Common myeloid progenitor, CD34-positive (primary cell): ENCODE results near the gene AKAP13.
A peak's percentile ranks its signal among the peaks of the same experiment; 100 is the strongest.

ENCODE experiments used
- CTCF ChIA-PET: fragments of 350-600 bp; sonication (Branson Sonifier 250); formaldehyde crosslinking; loops from one replicate; lab custom pipeline; 2021; ENCODE audit warnings: antibody characterized with exemption; lab: Charles Lee
- POLR2A ChIA-PET: fragments of 350-600 bp; sonication (Branson Sonifier 250); formaldehyde crosslinking; loops from one replicate; lab custom pipeline; 2021; ENCODE audit warnings: antibody characterized with exemption; lab: Charles Lee
- DNase-seq, 3 donors: peaks; one replicate each; pipeline versions ENCODE4 v3.0.0 to v3.0.0-alpha.2; 2013
- H3K27ac ChIP-seq, 2 experiments: 1 replicate in 1 of 2; 2 replicates in 1 of 2; pipeline ENCODE4 v1.7.0; 2013; ENCODE audit warnings: inconsistent platforms in 2 of 2, low read length in 2 of 2, mild to moderate bottlenecking in 2 of 2, low read depth in 1 of 2, moderate library complexity in 1 of 2; ENCODE audit not compliant: severe bottlenecking in 2 of 2, insufficient read depth in 1 of 2, poor library complexity in 1 of 2
- H3K27me3 ChIP-seq, 5 experiments: replicated peaks in 2 of 5; 1 replicate in 3 of 5; 2 replicates in 2 of 5; pipeline versions ENCODE4 v1.6.1 to v1.7.0; 2013; ENCODE audit warnings: low read length in 4 of 5, mild to moderate bottlenecking in 2 of 5, moderate library complexity in 2 of 5, inconsistent platforms in 1 of 5; ENCODE audit not compliant: insufficient read depth in 5 of 5, control insufficient read depth in 4 of 5
- H3K36me3 ChIP-seq, 4 experiments: 1 replicate in 2 of 4; 2 replicates in 2 of 4; pipeline versions ENCODE4 v1.6.1 to v1.7.0; 2013; ENCODE audit warnings: low read length in 3 of 4, control low read depth in 1 of 4, mild to moderate bottlenecking in 1 of 4; ENCODE audit not compliant: control insufficient read depth in 4 of 4, insufficient read depth in 4 of 4
- H3K4me1 ChIP-seq, 4 experiments: 1 replicate in 3 of 4; 2 replicates in 1 of 4; pipeline versions ENCODE4 v1.6.1 to v1.7.1; 2013; ENCODE audit warnings: low read length in 3 of 4, mild to moderate bottlenecking in 3 of 4, control low read depth in 1 of 4, inconsistent platforms in 1 of 4, moderate library complexity in 1 of 4; ENCODE audit not compliant: control insufficient read depth in 4 of 4, insufficient read depth in 4 of 4; ENCODE audit errors: control extremely low read depth in 1 of 4
- H3K4me3 ChIP-seq, 7 experiments: 1 replicate in 4 of 7; 2 replicates in 3 of 7; pipeline versions ENCODE4 v1.5.1 to v1.7.0; 2013; ENCODE audit warnings: mild to moderate bottlenecking in 7 of 7, low read length in 6 of 7, moderate library complexity in 6 of 7, inconsistent platforms in 2 of 7, low read depth in 2 of 7, control low read depth in 1 of 7; ENCODE audit not compliant: insufficient read depth in 4 of 7, control insufficient read depth in 1 of 7; ENCODE audit errors: extremely low read depth in 1 of 7
- H3K9me3 ChIP-seq, 5 experiments: 1 replicate in 4 of 5; 2 replicates in 1 of 5; pipeline versions ENCODE4 v1.6.1 to v1.7.1; 2013; ENCODE audit warnings: low read length in 4 of 5, mild to moderate bottlenecking in 2 of 5, inconsistent platforms in 1 of 5, low read depth in 1 of 5, moderate library complexity in 1 of 5; ENCODE audit not compliant: control insufficient read depth in 4 of 5, insufficient read depth in 2 of 5; ENCODE audit errors: control extremely low read depth in 1 of 5
- WGBS: methylation state at CpG from one replicate; pipeline ENCODE4 v1.1.5; 2013; ENCODE audit not compliant: insufficient coverage; 5-methylcytosine and 5-hydroxymethylcytosine counted together

The AKAP13 gene

GRCh38 chr15:85443046-85443445, 62.6 kb downstream of the AKAP13 start:
- H3K27me3 ChIP-seq: no peaks in the 10 kb centered on the region
- POLR2A ChIA-PET: no interaction called here
- CTCF ChIA-PET: interaction anchor here (1.2 kb wide), 1 partner anchor 146 kb away, joined by 4 read pairs; no protein-coding TSS in a partner anchor
- H3K4me1 ChIP-seq: peaks cover 2 to 14% (median 7%) of the 10 kb centered on the region in 4 experiments
- no peaks in the 10 kb centered on the region for H3K9me3 ChIP-seq
- DNase-seq: peak in 2 of 3 donors; percentile 18 to 27
- peak overlapping the region in 1 of 2 experiments; percentile 18 for H3K27ac ChIP-seq
- H3K4me3 ChIP-seq: no peak overlapping the region
- H3K36me3 ChIP-seq: no peaks in the 10 kb centered on the region

- H3K4me1 ChIP-seq: peaks cover 2 to 14% (median 7%) of the 10 kb centered on the region in 4 experiments
- ChIA-PET POLR2A (no interaction called here), CTCF (interaction anchor here (1.2 to 1.4 kb wide), 2 partner anchors 12 to 147 kb away, joined by 3 to 4 read pairs; no protein-coding TSS in a partner anchor)
- H3K9me3 ChIP-seq: peaks cover 0 to 3% (median 0%) of the 10 kb centered on the region in 5 experiments
- no peaks in the 10 kb centered on the region for H3K27me3 ChIP-seq
- H3K27ac ChIP-seq: peak overlapping the region in 1 of 2 experiments; percentile 18
- WGBS: no CpG with 5 or more reads among the region's 4 CpGs
- H3K36me3 ChIP-seq: no peaks in the 10 kb centered on the region
- no peak overlapping the region for H3K4me3 ChIP-seq
- peak; percentile 27 to 81 (median 72) for DNase-seq
Measured at GRCh38 chr15:85443593-85444087, 63.2 kb downstream of the AKAP13 start.

GRCh38 chr15:85444122-85444745, 63.8 kb downstream of the AKAP13 start:
- Histone ChIP-seq H3K27me3 (no peaks in the 10 kb centered on the region), H3K27ac (no peak overlapping the region), H3K4me1 (peaks cover 2 to 14% (median 7%) of the 10 kb centered on the region in 4 experiments), H3K9me3 (peaks cover 0 to 4% (median 2%) of the 10 kb centered on the region in 5 experiments), H3K36me3 (no peaks in the 10 kb centered on the region), H3K4me3 (no peak overlapping the region)
- POLR2A ChIA-PET: no interaction called here
- DNase-seq: no peak
- WGBS: 86% methylated on average over 1 of the region's 3 CpGs
- CTCF ChIA-PET: interaction anchor here (1.4 kb wide), 1 partner anchor 12 kb away, joined by 3 read pairs; no protein-coding TSS in a partner anchor

GRCh38 chr15:85445361-85445760, 65.0 kb downstream of the AKAP13 start:
- Histone ChIP-seq H3K4me3 (no peak overlapping the region), H3K4me1 (peaks cover 2 to 14% (median 7%) of the 10 kb centered on the region in 4 experiments), H3K27me3 (no peaks in the 10 kb centered on the region), H3K9me3 (peaks cover 3 to 15% (median 3%) of the 10 kb centered on the region in 5 experiments), H3K27ac (no peak overlapping the region), H3K36me3 (no peaks in the 10 kb centered on the region)
- no CpG with 5 or more reads among the region's 1 CpG for WGBS
- CTCF ChIA-PET: no interaction called here
- POLR2A ChIA-PET: no interaction called here
- no peak for DNase-seq

GRCh38 chr15:85451099-85451700, 70.8 kb downstream of the AKAP13 start:
- WGBS: 100% methylated on average over 1 of the region's 3 CpGs
- no peaks in the 10 kb centered on the region for H3K36me3 ChIP-seq
- peaks cover 3 to 33% (median 11%) of the 10 kb centered on the region in 5 experiments for H3K9me3 ChIP-seq
- no peak overlapping the region for H3K4me3 ChIP-seq
- H3K27ac ChIP-seq: no peak overlapping the region
- ChIA-PET POLR2A (no interaction called here), CTCF (no interaction called here)
- H3K4me1 ChIP-seq: peaks cover 0 to 3% (median 0%) of the 10 kb centered on the region in 4 experiments
- H3K27me3 ChIP-seq: no peaks in the 10 kb centered on the region
- DNase-seq: no peak

GRCh38 chr15:85452436-85452835, 72.0 kb downstream of the AKAP13 start:
- H3K4me3 ChIP-seq: no peak overlapping the region
- CTCF ChIA-PET: no interaction called here
- no peaks in the 10 kb centered on the region for H3K27me3 ChIP-seq
- H3K36me3 ChIP-seq: no peaks in the 10 kb centered on the region
- H3K9me3 ChIP-seq: peaks cover 3 to 33% (median 11%) of the 10 kb centered on the region in 5 experiments
- POLR2A ChIA-PET: no interaction called here
- H3K27ac ChIP-seq: no peak overlapping the region
- peaks cover 0 to 7% (median 0%) of the 10 kb centered on the region in 4 experiments for H3K4me1 ChIP-seq
- 83% methylated on average over 1 of the region's 1 CpG for WGBS
- no peak for DNase-seq
